ENCODE data around the gene OR10D3. TPM values are rescaled to one million over a fixed set of nuclear protein-coding genes. Genes with fewer than 3 reads are reported as not detected.

The OR10D3 gene
- total RNA-seq, 1 donor from 2014 or later: not detected

Other genes starting within 250 kb of the OR10D3 start
- gene OR4D5, start 243.7 kb upstream of the OR10D3 start, total RNA-seq: not detected
- not detected for gene OR6T1, start 239.5 kb upstream of the OR10D3 start, total RNA-seq
- not detected for gene OR10S1, start 205.6 kb upstream of the OR10D3 start, total RNA-seq
- gene OR10G6, start 188.2 kb upstream of the OR10D3 start, total RNA-seq: not detected
- gene OR10G4, start 170.3 kb upstream of the OR10D3 start, total RNA-seq: not detected
- not detected for gene OR10G9, start 160.3 kb upstream of the OR10D3 start, total RNA-seq
- gene OR10G8, start 156.5 kb upstream of the OR10D3 start, total RNA-seq: not detected
- gene OR10G7, start 142.0 kb upstream of the OR10D3 start, total RNA-seq: not detected
- 46.3 TPM for gene VWA5A, start 67.9 kb upstream of the OR10D3 start, total RNA-seq
- not detected for gene OR8G1, start 57.8 kb downstream of the OR10D3 start, total RNA-seq
- gene OR8G5, start 73.0 kb downstream of the OR10D3 start, total RNA-seq: not detected
- gene OR8D1, start 130.6 kb downstream of the OR10D3 start, total RNA-seq: not detected
- not detected for gene OR8D2, start 136.9 kb downstream of the OR10D3 start, total RNA-seq
- gene OR8B2, start 201.2 kb downstream of the OR10D3 start, total RNA-seq: not detected
- not detected for gene OR8B3, start 215.7 kb downstream of the OR10D3 start, total RNA-seq
- gene OR8B4, start 241.5 kb downstream of the OR10D3 start, total RNA-seq: not detected

All from ureter (tissue), 1 donor.